SU-DHL-6 (cell line): Measurements from ENCODE around the gene P2RY6.

ENCODE experiments used
- H2AFZ ChIP-seq: fragments of 200-600 bp; sonication (generic); 2 replicates; pipeline ENCODE4 v1.6.1; 2014; ENCODE audit warnings: low read depth, mild to moderate bottlenecking, moderate library complexity, mixed read lengths, antibody characterized with exemption, low read length; ENCODE audit not compliant: severe bottlenecking
- H3F3A ChIP-seq: fragments of 200-600 bp; shearing (Covaris generic); 2 replicates; pipeline ENCODE4 v1.6.0; 2016; ENCODE audit warnings: antibody characterized with exemption, mild to moderate bottlenecking; ENCODE audit not compliant: insufficient read depth
- H3K27ac ChIP-seq: fragments of 200-600 bp; sonication (generic); 2 replicates; pipeline ENCODE4 v1.5.1; 2016; ENCODE audit warnings: low read depth, mild to moderate bottlenecking, low read length, moderate library complexity, mixed read lengths
- H3K27me3 ChIP-seq: fragments of 200-600 bp; sonication (generic), shearing (Covaris generic); 2 replicates; pipeline ENCODE4 v1.6.0; 2014; ENCODE audit warnings: mild to moderate bottlenecking, low read length
- H3K36me3 ChIP-seq: fragments of 200-600 bp; sonication (generic); 2 replicates; pipeline ENCODE4 v1.6.1; 2014; ENCODE audit warnings: mild to moderate bottlenecking, low read length, mixed read lengths
- H3K4me2 ChIP-seq: fragments of 300-600, 200-600 bp; shearing (Covaris generic), sonication (generic); 2 replicates; pipeline ENCODE4 v1.6.0; 2014; ENCODE audit warnings: low read length, low read depth, mild to moderate bottlenecking; ENCODE audit not compliant: poor library complexity, severe bottlenecking
- H3K4me3 ChIP-seq: fragments of 200-600 bp; sonication (generic); 2 replicates; pipeline ENCODE4 v1.5.1; 2014; ENCODE audit warnings: antibody characterized with exemption, low read length, mild to moderate bottlenecking, mixed read lengths; ENCODE audit not compliant: insufficient read depth, poor library complexity, severe bottlenecking
- H3K79me2 ChIP-seq: fragments of 200-600 bp; sonication (generic); 2 replicates; pipeline ENCODE4 v1.6.1; 2014; ENCODE audit warnings: mild to moderate bottlenecking, low read length, moderate library complexity; ENCODE audit not compliant: insufficient read depth
- H3K9ac ChIP-seq: fragments of 200-600 bp; sonication (generic); 2 replicates; pipeline ENCODE4 v1.7.0; 2014; ENCODE audit warnings: mild to moderate bottlenecking, low read length
- H3K9me2 ChIP-seq: fragments of 200-600 bp; sonication (generic); replicated peaks from 2 replicates; pipeline ENCODE4 v1.6.1; 2014; ENCODE audit warnings: low read length; ENCODE audit not compliant: insufficient read depth
- H3K9me3 ChIP-seq: fragments of 200-600 bp; sonication (generic); 2 replicates; pipeline ENCODE4 v1.6.1; 2014; ENCODE audit warnings: low read length, mixed read lengths; ENCODE audit not compliant: insufficient read depth
- H4K20me1 ChIP-seq: fragments of 200-600 bp; sonication (generic); 2 replicates; pipeline ENCODE4 v1.6.1; 2014; ENCODE audit warnings: low read depth, mild to moderate bottlenecking, antibody characterized with exemption, low read length, moderate library complexity, mixed read lengths
- CTCF ChIP-seq: fragments of 200-600 bp; sonication (generic); IDR thresholded peaks from one replicate; pipeline ENCODE4 v1.5.1; 2017; ENCODE audit warnings: antibody characterized with exemption, mild to moderate bottlenecking, low read length, moderate library complexity; ENCODE audit not compliant: insufficient read depth, poor library complexity, severe bottlenecking
- EZH2phosphoT487 ChIP-seq: fragments of 200-600 bp; sonication (generic), shearing (Covaris generic); conservative IDR thresholded peaks from 2 replicates; pipeline ENCODE4 v1.6.1; 2018; ENCODE audit warnings: mild to moderate bottlenecking, antibody characterized with exemption, low read length, moderate library complexity, mixed read lengths

Gene P2RY6

GRCh38 chr11:73308961-73309919, 37.1 kb downstream of the P2RY6 start:
- no peak overlapping the region for H3K4me2 ChIP-seq
- TF ChIP-seq CTCF (no peak), EZH2phosphoT487 (no peak)

GRCh38 chr11:73310076-73310475, 37.9 kb downstream of the P2RY6 start:
- H3K27ac ChIP-seq: no peak overlapping the region
- H3K9me3 ChIP-seq: no peaks in the 10 kb centered on the region
- no peaks in the 10 kb centered on the region for H3K9me2 ChIP-seq
- no peaks in the 10 kb centered on the region for H3K79me2 ChIP-seq
- H2AFZ ChIP-seq: no peak overlapping the region
- no peak for TF ChIP-seq EZH2phosphoT487
- no peak for TF ChIP-seq CTCF
- no peak overlapping the region for H3K4me3 ChIP-seq
- no peak overlapping the region for H3K4me2 ChIP-seq
- H3K9ac ChIP-seq: no peak overlapping the region
- H3K27me3 ChIP-seq: no peaks in the 10 kb centered on the region
- no peaks in the 10 kb centered on the region for H4K20me1 ChIP-seq
- H3K36me3 ChIP-seq: no peaks in the 10 kb centered on the region
- H3F3A ChIP-seq: no peaks in the 10 kb centered on the region

More at GRCh38 chr11:73308961-73309919, 37.1 kb downstream of the P2RY6 start:
- no peak overlapping the region for H3K4me3 ChIP-seq
- H4K20me1 ChIP-seq: no peaks in the 10 kb centered on the region
- no peak overlapping the region for H3K9ac ChIP-seq
- no peak overlapping the region for H2AFZ ChIP-seq
- H3F3A ChIP-seq: no peaks in the 10 kb centered on the region
- no peaks in the 10 kb centered on the region for H3K9me2 ChIP-seq
- H3K36me3 ChIP-seq: no peaks in the 10 kb centered on the region
- no peaks in the 10 kb centered on the region for H3K79me2 ChIP-seq
- H3K9me3 ChIP-seq: no peaks in the 10 kb centered on the region
- no peaks in the 10 kb centered on the region for H3K27me3 ChIP-seq
- H3K27ac ChIP-seq: no peak overlapping the region

- H4K20me1 ChIP-seq: no peaks in the 10 kb centered on the region
- H3K79me2 ChIP-seq: no peaks in the 10 kb centered on the region
- H3K4me3 ChIP-seq: no peak overlapping the region
- H3K9ac ChIP-seq: no peak overlapping the region
- no peaks in the 10 kb centered on the region for H3F3A ChIP-seq
- H3K36me3 ChIP-seq: no peaks in the 10 kb centered on the region
- no peak overlapping the region for H3K4me2 ChIP-seq
- H3K9me2 ChIP-seq: no peaks in the 10 kb centered on the region
- no peak overlapping the region for H3K27ac ChIP-seq
- no peaks in the 10 kb centered on the region for H3K27me3 ChIP-seq
- no peaks in the 10 kb centered on the region for H3K9me3 ChIP-seq
- TF ChIP-seq CTCF: no peak
- no peak for TF ChIP-seq EZH2phosphoT487
- no peak overlapping the region for H2AFZ ChIP-seq
Measured at GRCh38 chr11:73310661-73311393, 38.7 kb downstream of the P2RY6 start.
